Vagina (tissue), 2 donors: Measurements from ENCODE around the gene UCN2.

Source experiments
- CTCF ChIP-seq, 3 experiments: fragments of 450-650 bp in 2 of 3; fragments of 200-600 bp in 1 of 3; sonication (generic) in 1 of 3; IDR thresholded peaks; one replicate each; pipeline ENCODE4 v1.5.1; 2017 to 2019; ENCODE audit warnings: antibody characterized with exemption in 3 of 3, mild to moderate bottlenecking in 2 of 3, moderate library complexity in 2 of 3
- POLR2A ChIP-seq, 2 donors: fragments of 450-650 bp; IDR thresholded peaks; one replicate each; pipeline ENCODE4 v1.6.1; 2017; ENCODE audit warnings: antibody characterized with exemption in 2 of 2, mild to moderate bottlenecking in 2 of 2, moderate library complexity in 2 of 2
- POLR2AphosphoS5 ChIP-seq, 2 donors: sonication (generic); formaldehyde crosslinking; IDR thresholded peaks; one replicate each; pipeline ENCODE4 v1.9.0; 2017; ENCODE audit warnings: antibody characterized with exemption in 2 of 2, mild to moderate bottlenecking in 2 of 2, low read depth in 1 of 2; ENCODE audit not compliant: insufficient read depth in 1 of 2

GRCh38 chr3:48553886-48554845, 9.4 kb downstream of the UCN2 start:
- TF ChIP-seq CTCF (IDR thresholded peaks at IDR 0.05): no peak
- no peak for TF ChIP-seq POLR2A (IDR thresholded peaks at IDR 0.05)
- no peak for TF ChIP-seq POLR2AphosphoS5 (IDR thresholded peaks at IDR 0.05; ENCODE audit: insufficient read depth in 1 of 2, low read depth in 1 of 2)
